HK-2 (cell line): Measurements from ENCODE around the gene NTN1.

Source experiments
- DNase-seq: peaks from one replicate; pipeline ENCODE4 v3.0.0-alpha.2; 2018; ENCODE audit not compliant: unreplicated experiment

NTN1 gene

GRCh38 chr17:9195961-9196670 is 174.8 kb downstream of the NTN1 start:
- no peak for DNase-seq

GRCh38 chr17:9199571-9200551 is 178.6 kb downstream of the NTN1 start:
- no peak for DNase-seq

- DNase-seq: no peak
These were observed 179.5 kb downstream of the NTN1 start for GRCh38 chr17:9200699-9201359.

GRCh38 chr17:9202532-9202931 is 181.2 kb downstream of the NTN1 start:
- DNase-seq: no peak

- no peak for DNase-seq
These were observed 182.6 kb downstream of the NTN1 start for GRCh38 chr17:9203771-9204425.

- DNase-seq: no peak
These were observed 183.5 kb downstream of the NTN1 start for GRCh38 chr17:9204637-9205329.

GRCh38 chr17:9205520-9206409 is 184.5 kb downstream of the NTN1 start:
- no peak for DNase-seq

- no peak for DNase-seq
These were observed 185.0 kb downstream of the NTN1 start for GRCh38 chr17:9206410-9206703.

GRCh38 chr17:9206741-9207332 is 185.5 kb downstream of the NTN1 start:
- DNase-seq: no peak

- DNase-seq: no peak
These were observed 187.2 kb downstream of the NTN1 start for GRCh38 chr17:9208381-9209105.

GRCh38 chr17:9209347-9209746 is 188.0 kb downstream of the NTN1 start:
- DNase-seq: no peak

GRCh38 chr17:9209781-9210370 is 188.6 kb downstream of the NTN1 start:
- DNase-seq: no peak

- DNase-seq: no peak
These were observed 189.9 kb downstream of the NTN1 start for GRCh38 chr17:9211133-9211765.

GRCh38 chr17:9212376-9213302 is 191.3 kb downstream of the NTN1 start:
- DNase-seq: no peak

- no peak for DNase-seq
These were observed 192.0 kb downstream of the NTN1 start for GRCh38 chr17:9213303-9213640.

- no peak for DNase-seq
These were observed 194.2 kb downstream of the NTN1 start for GRCh38 chr17:9215465-9215864.
